Keratinocyte (primary cell): ENCODE measurements around the gene BMP15.

ENCODE experiments used
- EZH2 ChIP-seq: IDR thresholded peaks from one replicate; pipeline ENCODE4 v1.6.1; 2012; ENCODE audit warnings: inconsistent platforms, mild to moderate bottlenecking, low read length, moderate library complexity
- TF ChIP-seq, protein P1 (sequence below), 3 experiments: IDR thresholded peaks in 1 of 3; conservative IDR thresholded peaks in 1 of 3; optimal IDR thresholded peaks in 1 of 3; 2 replicates in 2 of 3; 3 replicates in 1 of 3; pipeline versions ENCODE3 to v1.5.1; 2011; ENCODE audit warnings: low read length in 3 of 3, mild to moderate bottlenecking in 3 of 3, moderate library complexity in 2 of 3, control low read depth in 1 of 3, inconsistent platforms in 1 of 3; ENCODE audit not compliant: insufficient read depth in 2 of 3; ENCODE audit errors: extremely low read depth in 1 of 3

DNA sequence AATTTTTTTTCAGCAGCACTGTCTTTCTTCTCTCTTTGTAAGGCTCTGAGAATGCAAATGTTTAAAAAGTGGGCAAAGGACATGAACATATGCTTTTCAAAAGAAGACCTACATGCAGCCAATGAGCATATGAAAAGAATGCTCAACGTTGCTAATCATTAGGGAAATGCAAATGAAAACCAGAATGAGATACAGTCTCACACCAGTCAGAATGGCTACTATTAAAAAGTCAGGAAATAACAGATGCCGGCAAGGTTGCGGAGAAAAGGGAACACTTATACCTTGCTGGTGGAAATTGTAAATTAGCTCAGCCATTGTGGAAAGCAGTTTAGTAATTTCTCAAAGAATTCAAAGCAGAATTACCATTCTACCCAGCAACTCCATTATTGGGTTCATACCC is 51.6 kb downstream of the BMP15 start:
- TF ChIP-seq, protein P1, sequence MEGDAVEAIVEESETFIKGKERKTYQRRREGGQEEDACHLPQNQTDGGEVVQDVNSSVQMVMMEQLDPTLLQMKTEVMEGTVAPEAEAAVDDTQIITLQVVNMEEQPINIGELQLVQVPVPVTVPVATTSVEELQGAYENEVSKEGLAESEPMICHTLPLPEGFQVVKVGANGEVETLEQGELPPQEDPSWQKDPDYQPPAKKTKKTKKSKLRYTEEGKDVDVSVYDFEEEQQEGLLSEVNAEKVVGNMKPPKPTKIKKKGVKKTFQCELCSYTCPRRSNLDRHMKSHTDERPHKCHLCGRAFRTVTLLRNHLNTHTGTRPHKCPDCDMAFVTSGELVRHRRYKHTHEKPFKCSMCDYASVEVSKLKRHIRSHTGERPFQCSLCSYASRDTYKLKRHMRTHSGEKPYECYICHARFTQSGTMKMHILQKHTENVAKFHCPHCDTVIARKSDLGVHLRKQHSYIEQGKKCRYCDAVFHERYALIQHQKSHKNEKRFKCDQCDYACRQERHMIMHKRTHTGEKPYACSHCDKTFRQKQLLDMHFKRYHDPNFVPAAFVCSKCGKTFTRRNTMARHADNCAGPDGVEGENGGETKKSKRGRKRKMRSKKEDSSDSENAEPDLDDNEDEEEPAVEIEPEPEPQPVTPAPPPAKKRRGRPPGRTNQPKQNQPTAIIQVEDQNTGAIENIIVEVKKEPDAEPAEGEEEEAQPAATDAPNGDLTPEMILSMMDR (optimal IDR thresholded peaks at IDR 0.05 in 1 of 3, IDR thresholded peaks at IDR 0.05 in 1 of 3, conservative IDR thresholded peaks at IDR 0.05 in 1 of 3; ENCODE audit: extremely low read depth in 1 of 3, insufficient read depth in 2 of 3, low read length in 3 of 3), result no peak
- TF ChIP-seq EZH2, result no peak
